OCI-LY3 (cell line): ENCODE results near the gene HEMK1.
A peak's percentile ranks its signal among the peaks of the same experiment; 100 is the strongest.

Source experiments
- H2AFZ ChIP-seq: fragments of 200-600, 300-600 bp; shearing (Covaris generic); 2 replicates; pipeline ENCODE4 v1.6.0; 2014; ENCODE audit warnings: antibody characterized with exemption, low read depth, low read length
- H3K27ac ChIP-seq: fragments of 200-600, 300-600 bp; sonication (generic); 2 replicates; pipeline ENCODE4 v1.5.1; 2014; ENCODE audit warnings: mild to moderate bottlenecking, low read length, moderate library complexity, mixed read lengths
- H3K27me3 ChIP-seq: fragments of 200-600, 300-600 bp; sonication (generic); 2 replicates; pipeline ENCODE4 v1.6.1; 2014; ENCODE audit warnings: low read depth, low read length, mixed read lengths
- H3K36me3 ChIP-seq: fragments of 200-600, 300-600 bp; sonication (generic); replicated peaks from 2 replicates; pipeline ENCODE3; 2014; ENCODE audit warnings: low read depth, low read length, mixed read lengths
- H3K4me1 ChIP-seq: fragments of 300-600, 200-600 bp; sonication (generic); 2 replicates; pipeline ENCODE4 v1.6.1; 2014; ENCODE audit warnings: low read length, mixed read lengths
- H3K4me2 ChIP-seq: fragments of 200-600, 300-600 bp; sonication (generic); 2 replicates; pipeline ENCODE4 v1.6.1; 2014; ENCODE audit warnings: low read length, mixed read lengths
- H3K4me3 ChIP-seq: fragments of 300-600, 200-600 bp; sonication (generic); 2 replicates; pipeline ENCODE4 v1.5.1; 2014; ENCODE audit warnings: antibody characterized with exemption, mild to moderate bottlenecking, low read length, moderate library complexity
- H3K79me2 ChIP-seq: fragments of 300-600, 200-600 bp; shearing (Covaris generic); 2 replicates; pipeline ENCODE4 v1.6.1; 2014; ENCODE audit warnings: mild to moderate bottlenecking, low read length, mixed read lengths
- H3K9ac ChIP-seq: fragments of 300-600, 200-600 bp; shearing (Covaris generic); 2 replicates; pipeline ENCODE4 v1.6.0; 2014; ENCODE audit warnings: mild to moderate bottlenecking, low read length, moderate library complexity
- H3K9me3 ChIP-seq: fragments of 200-600, 300-600 bp; shearing (Covaris generic); 2 replicates; pipeline ENCODE4 v1.6.1; 2014; ENCODE audit warnings: low read length, mixed read lengths; ENCODE audit not compliant: insufficient read depth
- H4K20me1 ChIP-seq: fragments of 200-600, 300-600 bp; sonication (generic); 2 replicates; pipeline ENCODE4 v1.6.1; 2016; ENCODE audit warnings: low read length, mixed read lengths; ENCODE audit not compliant: insufficient read depth
- EZH2phosphoT487 ChIP-seq: fragments of 200-600 bp; shearing (Covaris generic); IDR thresholded peaks from 2 replicates; pipeline ENCODE4 v1.6.1; 2018; ENCODE audit warnings: antibody characterized with exemption, mixed run types, low read depth
- TF ChIP-seq, protein P1 (sequence below): fragments of 200-600, 300-600 bp; sonication (generic); IDR thresholded peaks from 2 replicates; pipeline ENCODE4 v1.5.1; 2014; ENCODE audit warnings: antibody characterized with exemption, low read length, low read depth

Gene HEMK1

GRCh38 chr3:50602595-50603191 is 33.4 kb downstream of the HEMK1 start:
- no peak overlapping the region for H3K9ac ChIP-seq
- no peak overlapping the region for H3K4me3 ChIP-seq
- no peak overlapping the region for H2AFZ ChIP-seq

DNA sequence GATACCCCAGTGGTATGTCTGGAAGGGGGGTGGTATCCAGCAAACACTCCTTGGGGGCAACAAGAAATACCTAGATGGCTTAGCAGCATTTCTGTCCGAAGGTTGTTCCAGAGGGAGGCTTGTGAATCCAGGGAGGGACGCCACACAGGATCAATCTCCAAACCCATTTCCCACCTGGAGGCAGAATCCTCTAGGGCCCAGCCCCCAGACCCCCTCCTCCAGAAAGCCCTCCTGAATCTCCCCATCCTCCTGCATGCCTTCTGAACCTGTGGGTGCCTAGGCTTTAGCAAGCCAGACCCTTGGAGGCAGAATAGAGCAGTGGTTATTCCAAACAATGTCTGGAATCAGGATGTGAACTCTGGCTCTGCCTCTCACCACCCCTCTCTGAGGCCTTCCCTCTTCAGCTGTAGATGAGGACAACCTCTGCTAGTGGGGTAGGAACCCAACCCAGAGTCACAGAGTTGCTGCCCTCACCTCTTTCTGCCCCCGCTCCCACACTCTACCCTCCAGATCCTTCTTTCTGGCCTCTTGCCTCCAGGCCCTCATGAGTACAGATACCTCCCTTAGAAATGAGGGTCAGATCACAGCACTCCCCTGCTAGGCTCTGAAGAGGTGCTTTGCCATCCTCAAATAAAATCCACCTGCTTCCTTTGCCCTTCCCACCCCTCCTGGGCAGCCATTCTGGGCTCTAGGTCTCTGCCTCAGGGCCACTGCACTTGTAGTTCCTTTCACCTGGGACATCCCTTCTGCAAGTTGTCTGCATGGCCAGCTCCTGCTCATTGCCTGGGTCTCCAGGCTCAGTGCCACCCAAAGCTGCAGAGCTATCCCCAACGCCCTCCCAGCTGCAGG is 34.2 kb downstream of the HEMK1 start:
- H3K9me3 ChIP-seq: no peaks in the 10 kb centered on the region
- H3K9ac ChIP-seq: no peak overlapping the region
- H3K4me3 ChIP-seq: no peak overlapping the region
- H3K27me3 ChIP-seq: no peaks in the 10 kb centered on the region
- TF ChIP-seq, protein P1, sequence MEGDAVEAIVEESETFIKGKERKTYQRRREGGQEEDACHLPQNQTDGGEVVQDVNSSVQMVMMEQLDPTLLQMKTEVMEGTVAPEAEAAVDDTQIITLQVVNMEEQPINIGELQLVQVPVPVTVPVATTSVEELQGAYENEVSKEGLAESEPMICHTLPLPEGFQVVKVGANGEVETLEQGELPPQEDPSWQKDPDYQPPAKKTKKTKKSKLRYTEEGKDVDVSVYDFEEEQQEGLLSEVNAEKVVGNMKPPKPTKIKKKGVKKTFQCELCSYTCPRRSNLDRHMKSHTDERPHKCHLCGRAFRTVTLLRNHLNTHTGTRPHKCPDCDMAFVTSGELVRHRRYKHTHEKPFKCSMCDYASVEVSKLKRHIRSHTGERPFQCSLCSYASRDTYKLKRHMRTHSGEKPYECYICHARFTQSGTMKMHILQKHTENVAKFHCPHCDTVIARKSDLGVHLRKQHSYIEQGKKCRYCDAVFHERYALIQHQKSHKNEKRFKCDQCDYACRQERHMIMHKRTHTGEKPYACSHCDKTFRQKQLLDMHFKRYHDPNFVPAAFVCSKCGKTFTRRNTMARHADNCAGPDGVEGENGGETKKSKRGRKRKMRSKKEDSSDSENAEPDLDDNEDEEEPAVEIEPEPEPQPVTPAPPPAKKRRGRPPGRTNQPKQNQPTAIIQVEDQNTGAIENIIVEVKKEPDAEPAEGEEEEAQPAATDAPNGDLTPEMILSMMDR: no peak
- TF ChIP-seq EZH2phosphoT487: no peak
- H3K4me2 ChIP-seq: no peak overlapping the region
- H3K4me1 ChIP-seq: peaks cover 42% of the 10 kb centered on the region
- no peak overlapping the region for H3K27ac ChIP-seq
- no peaks in the 10 kb centered on the region for H3K36me3 ChIP-seq
- H2AFZ ChIP-seq: no peak overlapping the region
- H4K20me1 ChIP-seq: no peaks in the 10 kb centered on the region
- no peaks in the 10 kb centered on the region for H3K79me2 ChIP-seq

More at GRCh38 chr3:50602595-50603191, 33.4 kb downstream of the HEMK1 start:
- TF ChIP-seq EZH2phosphoT487: no peak
- TF ChIP-seq, protein P1: no peak
- Histone ChIP-seq H3K4me2 (no peak overlapping the region), H3K36me3 (no peaks in the 10 kb centered on the region), H3K27ac (no peak overlapping the region), H3K27me3 (no peaks in the 10 kb centered on the region), H3K79me2 (no peaks in the 10 kb centered on the region), H4K20me1 (no peaks in the 10 kb centered on the region), H3K9me3 (no peaks in the 10 kb centered on the region), H3K4me1 (peaks cover 42% of the 10 kb centered on the region)

- Histone ChIP-seq H3K27ac (no peak overlapping the region), H3K9ac (no peak overlapping the region), H3K4me2 (peak overlapping the region; percentile 49; the same call in 1 of the 2 replicates), H2AFZ (no peak overlapping the region), H3K36me3 (no peaks in the 10 kb centered on the region), H3K79me2 (no peaks in the 10 kb centered on the region), H3K9me3 (no peaks in the 10 kb centered on the region), H3K27me3 (no peaks in the 10 kb centered on the region), H3K4me3 (no peak overlapping the region), H4K20me1 (no peaks in the 10 kb centered on the region), H3K4me1 (peaks cover 42% of the 10 kb centered on the region)
- TF ChIP-seq, protein P1: no peak
- no peak for TF ChIP-seq EZH2phosphoT487
These were observed 34.8 kb downstream of the HEMK1 start for GRCh38 chr3:50604110-50604621.
